Hepatocyte (in vitro differentiated cells): Measurements from ENCODE around the gene TBC1D13.

Experiments used
- CTCF ChIP-seq: fragments of 200-600 bp; sonication (generic); IDR thresholded peaks from 2 replicates; pipeline ENCODE4 v1.5.1; 2016; ENCODE audit warnings: antibody characterized with exemption, mild to moderate bottlenecking; ENCODE audit not compliant: poor library complexity
- EZH2 ChIP-seq: fragments of 200-600 bp; sonication (generic); IDR thresholded peaks from 2 replicates; pipeline ENCODE4 v1.6.1; 2016; ENCODE audit warnings: antibody characterized with exemption, mild to moderate bottlenecking, borderline replicate concordance
- EZH2phosphoT487 ChIP-seq: fragments of 200-600 bp; sonication (generic); IDR thresholded peaks from one replicate; pipeline ENCODE4 v1.6.1; 2018; ENCODE audit warnings: antibody characterized with exemption, mild to moderate bottlenecking, low read depth, moderate library complexity; ENCODE audit not compliant: unreplicated experiment, severe bottlenecking

DNA sequence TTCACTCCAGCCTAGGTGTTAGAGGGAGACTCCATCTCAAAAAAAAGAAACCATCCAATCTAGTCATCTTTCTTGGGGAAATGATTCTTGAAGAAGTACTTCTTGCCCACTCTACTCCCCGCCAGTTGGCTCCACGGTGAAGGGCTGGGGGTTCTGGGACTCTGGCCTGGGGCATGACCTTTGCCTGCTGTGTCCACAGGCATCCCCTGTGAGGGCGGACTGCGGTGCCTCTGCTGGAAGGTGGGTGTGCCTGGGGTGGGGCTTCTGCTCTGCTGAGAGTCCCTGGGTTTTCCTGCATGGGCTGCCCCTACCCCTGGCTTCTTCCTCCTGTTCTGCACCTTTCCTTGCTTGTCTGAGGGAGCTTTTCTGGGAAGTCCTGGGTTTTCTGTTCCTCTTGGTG is 3.5 kb downstream of the TBC1D13 start:
- TF ChIP-seq CTCF (no peak), EZH2 (no peak), EZH2phosphoT487 (no peak)
